Measurements from ENCODE around the gene ADAMTSL2.

GRCh38 chr9:133505186-133505830, 29.2 kb upstream of the ADAMTSL2 start:
- TF ChIP-seq CTCF (IDR thresholded peaks at IDR 0.05): no peak
- no peak for TF ChIP-seq POLR2AphosphoS5 (IDR thresholded peaks at IDR 0.05)
- no peak for TF ChIP-seq EP300 (IDR thresholded peaks at IDR 0.05)
